Gastroesophageal sphincter (tissue), 3 donors: ENCODE measurements around the gene COL18A1.

ENCODE experiments used
- CTCF ChIP-seq, 4 experiments: fragments of 200-600 bp in 2 of 4; fragments of 450-650 bp in 2 of 4; sonication (generic) in 1 of 4; IDR thresholded peaks; one replicate each; pipeline ENCODE4 v1.5.1; 2017 to 2019; ENCODE audit warnings: antibody characterized with exemption in 4 of 4, mild to moderate bottlenecking in 2 of 4, moderate library complexity in 2 of 4
- EP300 ChIP-seq: sonication (generic); formaldehyde crosslinking; IDR thresholded peaks from one replicate; pipeline ENCODE4 v1.6.1; 2017; ENCODE audit warnings: antibody characterized with exemption, mild to moderate bottlenecking
- POLR2A ChIP-seq, 2 donors: fragments of 450-650 bp; IDR thresholded peaks; one replicate each; pipeline ENCODE4 v1.6.1; 2017; ENCODE audit warnings: antibody characterized with exemption in 2 of 2, mild to moderate bottlenecking in 2 of 2, moderate library complexity in 1 of 2
- POLR2AphosphoS5 ChIP-seq: sonication (generic); formaldehyde crosslinking; IDR thresholded peaks from one replicate; pipeline ENCODE4 v1.6.1; 2017; ENCODE audit warnings: antibody characterized with exemption

GRCh38 chr21:45499201-45499750 is 94.3 kb downstream of the COL18A1 start:
- TF ChIP-seq CTCF (IDR thresholded peaks at IDR 0.05) (no peak), EP300 (no peak), POLR2A (IDR thresholded peaks at IDR 0.05) (no peak), POLR2AphosphoS5 (no peak)
